HEK293 (cell line): ENCODE results near the gene ATXN10.
A peak's percentile ranks its signal among the peaks of the same experiment; 100 is the strongest.

ENCODE experiments used
- CTCF ChIA-PET: fragments of 350-600 bp; formaldehyde crosslinking; extraction: SDS; loops from one replicate; lab custom pipeline; 2021; ENCODE audit warnings: antibody characterized with exemption; lab: Yijun Ruan, JAX
- POLR2A ChIA-PET: fragments of 300-600 bp; formaldehyde crosslinking; extraction: SDS; loops from one replicate; lab custom pipeline; 2020; ENCODE audit warnings: antibody characterized with exemption, inconsistent platforms; lab: Yijun Ruan, JAX
- H3K27ac ChIP-seq: fragments of 200-500 bp; sonication (Bioruptor generic); 2 replicates; pipeline ENCODE4 v1.5.1; 2014; ENCODE audit warnings: low read depth, low read length, control low read depth, inconsistent platforms; ENCODE audit errors: extremely low read depth
- H3K36me3 ChIP-seq, 2 experiments: fragments of 200-500 bp in 1 of 2; sonication (Bioruptor generic) in 1 of 2; 1 replicate in 1 of 2; 2 replicates in 1 of 2; pipeline ENCODE4 v1.5.1; 2014 to 2017; ENCODE audit warnings: inconsistent platforms in 2 of 2, low read length in 2 of 2; ENCODE audit not compliant: control insufficient read depth in 2 of 2, insufficient read depth in 1 of 2
- H3K4me1 ChIP-seq: fragments of 200-500 bp; sonication (Bioruptor generic); 2 replicates; pipeline ENCODE4 v1.5.1; 2014; ENCODE audit warnings: mild to moderate bottlenecking, low read length, inconsistent platforms; ENCODE audit not compliant: control insufficient read depth, insufficient read depth
- H3K4me3 ChIP-seq: 2 replicates; pipeline ENCODE4 v1.5.1; 2011; ENCODE audit warnings: low read depth, mild to moderate bottlenecking, control low read depth, low read length, moderate library complexity
- H3K9me3 ChIP-seq: fragments of 200-500 bp; sonication (Bioruptor generic); 2 replicates; pipeline ENCODE4 v1.5.1; 2014; ENCODE audit warnings: low read depth, low read length, inconsistent platforms; ENCODE audit not compliant: control insufficient read depth, insufficient read depth
- GFI1B ChIP-seq: fragments of 450-650 bp; formaldehyde crosslinking; IDR thresholded peaks from 2 replicates; pipeline ENCODE4 v1.5.1; 2016; ENCODE audit warnings: missing biosample characterization, missing genetic modification characterization
- KLF17 ChIP-seq: fragments of 450-650 bp; formaldehyde crosslinking; IDR thresholded peaks from 2 replicates; pipeline ENCODE4 v1.5.1; 2016; ENCODE audit warnings: missing biosample characterization, missing genetic modification characterization
- KLF7 ChIP-seq: fragments of 450-650 bp; formaldehyde crosslinking; IDR thresholded peaks from 2 replicates; pipeline ENCODE4 v1.5.1; 2016; ENCODE audit warnings: missing biosample characterization, missing genetic modification characterization, borderline replicate concordance
- SP7 ChIP-seq: fragments of 450-650 bp; formaldehyde crosslinking; IDR thresholded peaks from 2 replicates; pipeline ENCODE4 v1.5.1; 2016; ENCODE audit warnings: missing biosample characterization, missing genetic modification characterization
- YY2 ChIP-seq: fragments of 450-650 bp; formaldehyde crosslinking; IDR thresholded peaks from 2 replicates; pipeline ENCODE4 v1.5.1; 2016; ENCODE audit warnings: missing biosample characterization, missing genetic modification characterization
- ZBTB8A ChIP-seq: fragments of 450-650 bp; formaldehyde crosslinking; IDR thresholded peaks from 2 replicates; pipeline ENCODE4 v1.5.1; 2016; ENCODE audit warnings: missing biosample characterization, missing genetic modification characterization
- ZFP69B ChIP-seq: fragments of 450-650 bp; formaldehyde crosslinking; IDR thresholded peaks from 2 replicates; pipeline ENCODE4 v1.5.1; 2016; ENCODE audit warnings: missing biosample characterization, missing genetic modification characterization
- ZNF121 ChIP-seq: fragments of 450-650 bp; formaldehyde crosslinking; IDR thresholded peaks from 2 replicates; pipeline ENCODE4 v1.5.1; 2016; ENCODE audit warnings: missing biosample characterization, missing genetic modification characterization
- ZNF132 ChIP-seq: fragments of 450-650 bp; formaldehyde crosslinking; IDR thresholded peaks from 2 replicates; pipeline ENCODE4 v1.5.1; 2017; ENCODE audit warnings: missing biosample characterization, missing genetic modification characterization, borderline replicate concordance
- ZNF148 ChIP-seq: fragments of 450-650 bp; formaldehyde crosslinking; IDR thresholded peaks from 2 replicates; pipeline ENCODE4 v1.5.0; 2017; ENCODE audit warnings: missing biosample characterization, missing genetic modification characterization, borderline replicate concordance
- ZNF175 ChIP-seq: fragments of 450-650 bp; formaldehyde crosslinking; IDR thresholded peaks from 2 replicates; pipeline ENCODE4 v1.5.1; 2016; ENCODE audit warnings: missing biosample characterization, missing genetic modification characterization
- ZNF239 ChIP-seq: fragments of 450-650 bp; formaldehyde crosslinking; IDR thresholded peaks from 2 replicates; pipeline ENCODE4 v1.5.1; 2016; ENCODE audit warnings: missing biosample characterization, missing genetic modification characterization
- ZNF266 ChIP-seq: fragments of 450-650 bp; formaldehyde crosslinking; IDR thresholded peaks from 2 replicates; pipeline ENCODE4 v1.5.1; 2016; ENCODE audit warnings: missing biosample characterization, missing genetic modification characterization, low read depth
- ZNF394 ChIP-seq: fragments of 450-650 bp; formaldehyde crosslinking; IDR thresholded peaks from 2 replicates; pipeline ENCODE4 v1.5.1; 2016; ENCODE audit warnings: missing biosample characterization, missing genetic modification characterization, mild to moderate bottlenecking, moderate library complexity, borderline replicate concordance
- ZNF426 ChIP-seq: fragments of 450-650 bp; formaldehyde crosslinking; IDR thresholded peaks from 2 replicates; pipeline ENCODE4 v1.5.1; 2017; ENCODE audit warnings: missing biosample characterization, missing genetic modification characterization, mild to moderate bottlenecking, inconsistent platforms, moderate library complexity
- ZNF501 ChIP-seq: fragments of 450-650 bp; formaldehyde crosslinking; IDR thresholded peaks from 2 replicates; pipeline ENCODE4 v1.5.1; 2016; ENCODE audit warnings: missing biosample characterization, missing genetic modification characterization
- ZNF626 ChIP-seq: fragments of 450-650 bp; sonication (Bioruptor Pico); formaldehyde crosslinking; IDR thresholded peaks from 2 replicates; pipeline ENCODE4 v1.5.1; 2018; ENCODE audit warnings: missing biosample characterization, missing genetic modification characterization, inconsistent platforms
- ZNF629 ChIP-seq: fragments of 450-650 bp; formaldehyde crosslinking; IDR thresholded peaks from 2 replicates; pipeline ENCODE4 v1.5.1; 2017; ENCODE audit warnings: missing biosample characterization, missing genetic modification characterization
- ZNF639 ChIP-seq: fragments of 450-650 bp; formaldehyde crosslinking; IDR thresholded peaks from 2 replicates; pipeline ENCODE4 v1.5.1; 2016; ENCODE audit warnings: missing biosample characterization, missing genetic modification characterization
- ZNF658 ChIP-seq: fragments of 450-650 bp; formaldehyde crosslinking; IDR thresholded peaks from 2 replicates; pipeline ENCODE4; 2016; ENCODE audit warnings: missing biosample characterization, missing genetic modification characterization
- ZNF660 ChIP-seq: fragments of 450-650 bp; IDR thresholded peaks from 2 replicates; pipeline ENCODE4 v1.5.1; 2018; ENCODE audit warnings: missing biosample characterization, mild to moderate bottlenecking, missing genetic modification characterization
- ZNF76 ChIP-seq: fragments of 450-650 bp; formaldehyde crosslinking; IDR thresholded peaks from 2 replicates; pipeline ENCODE4; 2016; ENCODE audit warnings: low read depth, missing biosample characterization, missing genetic modification characterization, borderline replicate concordance
- ZNF843 ChIP-seq: fragments of 450-650 bp; formaldehyde crosslinking; IDR thresholded peaks from 2 replicates; pipeline ENCODE4 v1.5.1; 2016; ENCODE audit warnings: missing biosample characterization, missing genetic modification characterization
- ZSCAN23 ChIP-seq: fragments of 450-650 bp; formaldehyde crosslinking; IDR thresholded peaks from 2 replicates; pipeline ENCODE4 v1.5.1; 2016; ENCODE audit warnings: missing biosample characterization, missing genetic modification characterization
- ZSCAN4 ChIP-seq: fragments of 450-650 bp; formaldehyde crosslinking; IDR thresholded peaks from 2 replicates; pipeline ENCODE4 v1.5.1; 2017; ENCODE audit warnings: missing biosample characterization, missing genetic modification characterization

The ATXN10 gene

GRCh38 chr22:45877651-45878050 is 206.0 kb downstream of the ATXN10 start (continued):
- TF ChIP-seq ZNF660 (tag by site-specific recombination): no peak
- no peak for TF ChIP-seq ZNF76 (tag by site-specific recombination)
- no peak for TF ChIP-seq ZNF132 (tag by site-specific recombination)
- TF ChIP-seq ZNF843 (tag by site-specific recombination): no peak
- TF ChIP-seq ZBTB8A (tag by site-specific recombination): no peak

GRCh38 chr22:45878051-45878781 is 206.6 kb downstream of the ATXN10 start:
- Histone ChIP-seq H3K9me3 (peaks cover 2% of the 10 kb centered on the region), H3K36me3 (no peaks in the 10 kb centered on the region), H3K4me3 (no peak overlapping the region), H3K4me1 (no peaks in the 10 kb centered on the region), H3K27ac (no peak overlapping the region)
- POLR2A ChIA-PET: no interaction called here
- CTCF ChIA-PET: interaction anchor here (0.8 to 7.8 kb wide), 2 partner anchors 15 to 100 kb away, joined by 3 to 68 read pairs; no protein-coding TSS in a partner anchor
- TF ChIP-seq ZNF639 (no peak), ZSCAN23 (peak; percentile 80), ZFP69B (tag by site-specific recombination) (0 out of 2 replicates have a peak, but pooled peaks have one; percentile 21), SP7 (tag by site-specific recombination) (peak; percentile 13; the same call in 1 of the 2 replicates), ZNF501 (no peak), KLF17 (tag by site-specific recombination) (no peak), ZNF658 (tag by site-specific recombination) (no peak)

GRCh38 chr22:45878901-45879551 is 207.4 kb downstream of the ATXN10 start:
- Histone ChIP-seq H3K4me1 (no peaks in the 10 kb centered on the region), H3K27ac (no peak overlapping the region), H3K36me3 (no peaks in the 10 kb centered on the region), H3K4me3 (no peak overlapping the region), H3K9me3 (peaks cover 2% of the 10 kb centered on the region; the same call in 1 of the 2 replicates)
- POLR2A ChIA-PET: no interaction called here
- CTCF ChIA-PET: interaction anchor here (0.8 to 7.8 kb wide), 2 partner anchors 15 to 99 kb away, joined by 3 to 68 read pairs; no protein-coding TSS in a partner anchor
- no peak for TF ChIP-seq ZNF148
- TF ChIP-seq ZNF239 (tag by site-specific recombination): no peak
- no peak for TF ChIP-seq ZNF426 (tag by site-specific recombination)
- TF ChIP-seq GFI1B (tag by site-specific recombination): no peak
- no peak for TF ChIP-seq ZNF394 (tag by site-specific recombination)
- TF ChIP-seq KLF7 (tag by site-specific recombination): no peak
- no peak for TF ChIP-seq ZNF626 (tag by site-specific recombination)
- TF ChIP-seq ZNF629: no peak
- no peak for TF ChIP-seq ZNF121 (tag by site-specific recombination)
- no peak for TF ChIP-seq ZNF175 (tag by site-specific recombination)
- no peak for TF ChIP-seq ZNF266 (tag by site-specific recombination)
- no peak for TF ChIP-seq ZSCAN4 (tag by site-specific recombination)
- no peak for TF ChIP-seq YY2 (tag by site-specific recombination)
